GM04503 (cell line): ENCODE data around the gene GJB5.

Experiments used
- DNase-seq: peaks from one replicate; pipeline ENCODE4 v3.0.0-alpha.2; 2012; ENCODE audit warnings: low read depth

GJB5 gene

DNA sequence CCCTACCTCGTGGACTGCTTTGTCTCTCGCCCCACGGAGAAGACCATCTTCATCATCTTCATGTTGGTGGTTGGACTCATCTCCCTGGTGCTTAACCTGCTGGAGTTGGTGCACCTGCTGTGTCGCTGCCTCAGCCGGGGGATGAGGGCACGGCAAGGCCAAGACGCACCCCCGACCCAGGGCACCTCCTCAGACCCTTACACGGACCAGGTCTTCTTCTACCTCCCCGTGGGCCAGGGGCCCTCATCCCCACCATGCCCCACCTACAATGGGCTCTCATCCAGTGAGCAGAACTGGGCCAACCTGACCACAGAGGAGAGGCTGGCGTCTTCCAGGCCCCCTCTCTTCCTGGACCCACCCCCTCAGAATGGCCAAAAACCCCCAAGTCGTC is 39.9 kb downstream of the GJB5 start:
- no peak for DNase-seq

DNA sequence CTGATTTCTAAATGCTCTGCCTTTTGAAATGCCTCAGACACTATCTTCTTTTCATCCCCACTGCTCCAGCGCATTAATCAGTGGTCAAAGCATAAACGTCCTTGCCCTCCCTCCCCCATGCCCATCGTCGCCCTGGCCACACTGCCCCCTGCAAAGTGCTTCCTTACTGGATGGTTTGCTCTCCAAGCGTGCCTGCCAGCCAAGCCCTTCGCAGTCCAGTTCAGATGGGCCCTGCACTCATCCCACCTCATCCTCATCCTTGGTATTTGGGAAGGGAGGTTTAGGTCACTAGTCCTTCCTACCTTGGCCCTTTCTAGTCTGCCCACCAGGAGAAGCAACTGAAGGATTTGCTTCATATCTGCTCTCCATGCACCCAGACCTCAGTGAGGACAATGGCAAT is 41.1 kb downstream of the GJB5 start:
- DNase-seq, result no peak

DNA sequence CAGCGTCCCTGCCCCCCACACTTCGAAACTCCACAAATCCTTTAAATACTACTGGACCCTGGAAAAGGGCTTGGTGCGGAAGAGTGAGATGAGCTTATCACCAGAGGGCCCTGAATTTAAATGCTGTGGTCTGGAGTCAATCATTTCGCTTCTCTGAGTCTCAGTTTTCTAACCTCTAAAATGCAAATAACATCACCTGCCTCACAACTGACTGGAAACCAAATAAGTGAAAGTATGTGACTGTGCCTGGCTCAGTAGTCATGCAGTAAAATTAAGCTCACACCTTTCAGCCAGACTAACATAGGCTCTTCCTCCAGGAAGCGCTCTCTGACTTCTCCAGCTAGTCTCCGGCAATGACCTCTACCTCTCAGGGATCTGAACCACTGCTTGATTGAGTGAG is 42.1 kb downstream of the GJB5 start:
- DNase-seq, result no peak

DNA sequence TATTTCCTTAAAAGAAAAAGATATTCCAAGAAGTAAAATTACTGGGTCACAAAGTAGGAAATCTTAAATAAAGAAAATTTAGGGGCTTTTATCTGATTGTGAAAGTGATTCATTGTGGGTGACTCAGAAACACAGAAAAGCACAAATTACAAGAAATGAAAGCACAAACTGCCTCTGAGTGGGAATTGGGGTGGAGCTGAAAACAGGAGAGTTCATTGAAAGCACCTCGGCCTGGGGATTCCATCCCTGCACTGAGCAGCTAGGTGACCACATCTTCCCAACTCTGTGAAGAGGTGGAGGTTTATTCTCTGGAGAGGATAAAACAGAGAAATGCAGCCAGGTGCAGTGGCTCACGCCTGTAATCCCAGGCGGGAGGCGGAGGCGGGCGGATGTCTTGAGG is 45.4 kb downstream of the GJB5 start:
- no peak for DNase-seq

DNA sequence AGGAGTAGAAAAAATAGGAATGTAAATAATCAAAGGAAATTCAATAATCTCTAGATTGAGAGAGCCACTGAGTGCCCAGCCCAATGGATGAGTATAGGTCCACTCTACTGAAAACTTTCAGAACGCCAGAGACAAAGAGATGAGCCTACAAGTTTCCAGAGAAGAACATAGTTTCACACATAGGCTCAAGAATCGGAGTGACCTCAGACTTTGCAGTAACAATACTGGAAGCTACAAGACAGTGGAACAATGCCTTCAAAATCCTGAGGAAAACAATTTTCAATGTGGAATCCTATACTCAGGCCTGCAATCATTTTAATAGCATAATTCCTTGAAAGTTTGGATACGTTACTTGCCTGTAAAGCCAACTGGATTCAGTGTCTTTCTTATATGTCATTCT is 48.9 kb downstream of the GJB5 start:
- DNase-seq, result no peak

DNA sequence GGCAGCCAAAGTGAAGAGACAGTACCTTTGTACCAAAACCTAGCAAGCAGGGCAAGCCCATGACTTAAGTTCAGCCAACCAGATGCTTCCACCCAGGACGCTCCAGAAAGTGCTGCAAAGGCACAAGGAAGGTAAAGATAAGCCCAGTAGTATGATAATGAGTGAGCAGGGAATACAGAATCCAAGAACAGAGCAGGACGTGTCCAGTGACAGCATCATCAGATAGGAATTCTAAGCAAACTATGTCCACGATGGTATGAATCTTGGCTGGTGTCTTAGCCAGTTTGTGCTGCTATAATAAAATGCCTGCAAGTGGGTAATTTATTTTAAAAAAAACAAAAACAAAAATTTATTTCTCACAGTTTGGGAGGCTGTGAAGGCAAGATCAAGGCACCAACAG is 51.5 kb downstream of the GJB5 start:
- DNase-seq, result peak; percentile 49
